KOPT-K1 (cell line): ENCODE results near the gene SLC13A5.
A peak's percentile ranks its signal among the peaks of the same experiment; 100 is the strongest.

ENCODE experiments used
- H3K27ac ChIP-seq: fragments of 200-600 bp; sonication (generic); 2 replicates; pipeline ENCODE4 v1.5.1; 2016; ENCODE audit warnings: antibody characterized with exemption, mild to moderate bottlenecking, low read depth, low read length; ENCODE audit not compliant: poor library complexity, severe bottlenecking
- H3K36me3 ChIP-seq: fragments of 200-600 bp; sonication (generic); 2 replicates; pipeline ENCODE4 v1.5.1; 2017; ENCODE audit warnings: antibody characterized with exemption, mild to moderate bottlenecking, low read length, moderate library complexity; ENCODE audit not compliant: insufficient read depth
- H3K9me3 ChIP-seq: fragments of 200-600 bp; sonication (generic); 2 replicates; pipeline ENCODE4 v1.5.1; 2017; ENCODE audit warnings: antibody characterized with exemption, low read length, mild to moderate bottlenecking; ENCODE audit not compliant: insufficient read depth, poor library complexity, severe bottlenecking

The SLC13A5 gene

DNA sequence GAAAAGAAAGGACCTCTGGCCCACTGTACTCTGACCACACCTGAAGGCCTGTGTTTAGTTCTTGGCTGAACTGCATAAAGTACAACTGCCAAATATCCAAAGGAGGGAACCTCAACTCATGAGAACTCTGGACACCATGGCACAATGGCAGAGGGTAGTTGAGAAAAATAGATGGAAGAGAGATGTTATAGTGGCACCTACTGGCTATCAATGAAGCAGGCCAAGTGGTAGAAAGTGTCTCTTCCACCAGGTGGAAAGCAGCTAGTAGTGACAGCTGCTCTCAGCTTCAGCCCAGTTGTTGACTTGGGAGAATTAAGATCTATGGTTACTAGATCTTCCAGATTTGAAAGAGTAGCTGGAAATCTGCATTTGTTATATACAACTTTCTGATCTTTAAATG, 65.0 kb downstream of the SLC13A5 start:
- peaks cover 63% of the 10 kb centered on the region for H3K36me3 ChIP-seq
- H3K27ac ChIP-seq, result no peak overlapping the region
- no peaks in the 10 kb centered on the region for H3K9me3 ChIP-seq

DNA sequence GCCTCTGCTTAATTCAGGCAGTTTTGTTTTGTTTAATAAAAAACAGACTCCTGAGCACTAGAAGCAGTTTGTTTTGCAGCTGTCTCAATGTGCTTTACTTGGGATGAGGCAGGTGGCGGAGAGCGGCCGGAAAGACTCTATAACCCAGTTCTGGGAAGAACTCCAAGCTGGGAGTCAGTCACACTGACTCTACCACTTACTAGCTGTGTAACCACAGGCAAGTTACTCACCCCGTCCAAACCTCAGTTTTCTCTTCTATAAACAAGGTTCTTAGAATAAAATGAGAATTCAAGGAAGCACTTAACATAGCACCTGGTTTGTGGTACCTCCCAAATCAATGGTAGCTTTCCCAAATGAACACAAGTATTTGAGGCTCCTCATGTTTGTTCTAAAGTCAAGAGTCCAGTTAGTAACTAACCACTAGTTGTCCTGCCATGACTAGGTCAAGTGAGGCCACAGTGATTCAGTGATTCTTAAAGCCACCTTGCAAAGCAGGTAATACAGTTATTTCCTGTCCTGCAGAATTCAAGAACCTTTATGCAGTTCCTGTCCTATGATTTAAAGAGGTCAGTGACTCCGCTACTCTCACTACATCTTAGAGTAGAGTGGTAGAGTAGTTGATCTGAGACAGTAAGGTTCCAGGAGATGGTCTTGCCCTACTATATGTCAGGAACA, 69.6 kb downstream of the SLC13A5 start:
- no peaks in the 10 kb centered on the region for H3K9me3 ChIP-seq
- H3K36me3 ChIP-seq, result peaks cover 63% of the 10 kb centered on the region
- no peak overlapping the region for H3K27ac ChIP-seq

DNA sequence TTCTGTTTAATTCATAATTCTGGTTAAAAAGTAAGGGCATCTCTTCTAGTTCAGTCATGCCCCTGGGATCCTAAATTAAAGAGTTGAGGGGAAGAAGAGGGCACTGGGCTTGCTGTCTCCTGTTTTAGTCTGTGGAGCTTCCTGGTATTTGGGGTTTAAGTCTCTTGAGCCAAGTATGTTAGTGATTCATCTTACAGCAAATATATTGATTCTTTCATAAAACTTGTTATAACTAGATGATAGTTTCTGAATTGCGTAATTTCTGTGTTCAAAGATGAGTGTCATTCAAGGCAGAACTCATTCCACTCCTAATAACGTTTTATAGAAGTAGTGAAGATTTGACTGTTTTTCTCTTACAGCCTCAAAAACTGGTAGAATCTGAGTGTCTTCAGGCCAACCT, 70.6 kb downstream of the SLC13A5 start:
- Histone ChIP-seq H3K27ac (no peak overlapping the region), H3K9me3 (no peaks in the 10 kb centered on the region), H3K36me3 (peaks cover 53% of the 10 kb centered on the region)

DNA sequence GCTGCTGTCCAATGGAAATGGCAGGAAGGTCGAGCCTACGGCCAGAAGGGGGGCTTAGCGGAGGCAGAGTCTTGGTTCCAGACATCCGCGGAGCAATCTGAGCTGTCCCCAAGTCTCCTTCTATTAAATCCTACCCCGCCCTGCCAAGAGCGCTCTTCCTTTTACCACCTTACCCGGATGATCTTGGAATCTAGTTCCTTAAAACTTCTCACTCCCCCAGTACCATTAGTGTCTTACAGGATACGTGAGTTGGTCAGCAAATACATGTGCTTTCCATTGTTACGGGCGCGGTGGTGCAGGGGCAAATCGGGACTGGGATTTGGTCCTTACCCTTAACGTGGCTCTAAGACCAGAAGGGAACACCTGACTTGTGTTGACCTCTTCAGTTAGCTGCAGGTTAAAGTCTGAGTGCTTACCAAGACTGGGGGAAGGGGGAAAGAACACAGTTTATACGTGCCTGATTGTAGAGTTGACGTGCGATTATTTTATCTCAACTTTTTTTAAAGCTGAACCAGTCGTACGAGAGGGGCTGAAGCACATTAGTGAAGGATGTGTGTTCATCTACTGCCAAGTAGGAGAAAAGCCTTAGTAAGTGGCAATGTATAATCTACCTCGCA, 71.8 kb downstream of the SLC13A5 start:
- Histone ChIP-seq H3K36me3 (peaks cover 42% of the 10 kb centered on the region), H3K9me3 (no peaks in the 10 kb centered on the region)

DNA sequence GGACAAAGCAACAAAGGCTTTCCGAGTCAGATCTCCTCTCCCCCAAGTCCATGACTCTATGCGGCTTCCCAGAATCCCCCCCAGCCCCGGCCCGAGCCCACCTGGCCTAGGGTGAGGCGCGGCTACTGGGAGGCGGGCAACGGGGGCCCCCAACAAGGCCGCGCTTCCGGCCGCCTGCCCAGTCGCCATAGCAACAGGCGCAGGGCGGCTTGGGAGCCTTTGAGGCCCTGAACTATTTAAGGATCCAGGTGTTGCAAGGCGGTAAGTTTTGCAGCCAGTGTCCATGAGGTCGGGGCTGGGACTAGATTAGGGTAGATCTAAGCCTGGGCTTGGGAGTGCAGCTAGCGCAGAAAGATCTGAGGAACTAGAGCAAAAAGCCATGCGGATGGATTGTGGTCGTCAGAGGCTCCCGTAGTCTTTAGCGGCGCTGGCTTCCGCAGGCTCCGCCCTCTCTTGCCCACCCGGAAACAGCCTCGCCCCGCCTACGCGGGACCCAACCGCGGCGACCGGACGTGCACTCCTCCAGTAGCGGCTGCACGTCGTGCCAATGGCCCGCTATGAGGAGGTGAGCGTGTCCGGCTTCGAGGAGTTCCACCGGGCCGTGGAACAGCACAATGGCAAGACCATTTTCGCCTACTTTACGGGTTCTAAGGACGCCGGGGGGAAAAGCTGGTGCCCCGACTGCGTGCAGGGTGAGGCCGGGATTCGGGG, 72.5 kb downstream of the SLC13A5 start, which contains the start of the genes KIAA0753 and TXNDC17:
TSS of gene KIAA0753 (minus strand) at position 176 of the 711 bp plus-strand sequence. CDS start 5,608 bp downstream, outside the sequence.
TSS of gene TXNDC17 (plus strand) at position 525 of the 711 bp plus-strand sequence. CDS start at position 548, 23 bp downstream.
- Histone ChIP-seq H3K9me3 (no peaks in the 10 kb centered on the region), H3K27ac (peak within 1 kb of the TSS; percentile 91), H3K36me3 (peaks cover 36% of the 10 kb centered on the region)

More for the DNA sequence above, 71.8 kb downstream of the SLC13A5 start:
- peak overlapping the region; percentile 91 for H3K27ac ChIP-seq

DNA sequence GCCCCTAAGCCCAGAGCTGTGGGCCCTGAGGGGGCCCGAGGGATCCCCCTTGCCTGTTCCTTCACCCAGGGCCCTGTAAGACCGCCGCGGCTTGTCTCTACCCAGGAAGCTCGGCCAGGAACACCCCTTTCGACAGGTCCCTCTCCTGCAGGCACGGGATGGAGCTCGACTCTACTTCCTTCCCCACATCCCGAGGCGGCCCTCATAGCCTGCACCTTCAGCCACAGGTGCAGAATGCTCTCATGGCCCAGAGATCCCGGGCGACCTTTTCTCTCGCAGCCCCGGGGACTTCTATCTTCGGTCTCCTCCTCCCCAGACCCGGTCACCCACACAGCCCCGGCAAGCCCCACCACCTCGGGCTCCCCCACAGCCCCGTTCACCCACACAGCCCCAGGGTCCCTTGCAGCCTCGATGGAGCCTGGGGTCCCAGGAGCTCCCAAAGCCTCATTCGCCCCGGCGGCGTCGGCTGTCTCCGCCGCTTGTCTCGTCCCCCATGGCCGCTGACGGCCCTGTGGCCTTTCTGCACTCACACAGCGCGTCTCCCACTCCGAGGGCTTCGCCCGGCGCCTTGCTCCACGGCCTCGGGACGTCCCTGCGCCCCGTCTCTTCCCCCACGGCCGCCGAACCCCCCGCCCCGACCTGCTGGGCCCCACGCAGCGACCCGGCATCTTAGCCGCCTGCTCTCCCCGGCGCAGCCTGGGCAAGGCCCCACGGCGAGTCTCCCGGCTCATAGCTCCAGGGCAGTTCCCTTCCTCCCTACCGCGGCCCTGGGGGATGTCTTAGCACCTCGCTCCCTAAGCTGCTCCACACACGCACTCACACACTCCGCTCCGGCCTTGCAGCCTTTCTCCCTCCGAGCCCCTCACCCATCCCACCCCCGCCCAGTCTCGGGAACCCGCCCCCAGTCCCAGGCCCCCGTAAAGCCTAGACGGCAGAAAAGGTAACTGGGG, 73.3 kb downstream of the SLC13A5 start:
- H3K27ac ChIP-seq, result peak overlapping the region; percentile 91
- H3K9me3 ChIP-seq, result no peaks in the 10 kb centered on the region
- peaks cover 33% of the 10 kb centered on the region for H3K36me3 ChIP-seq

DNA sequence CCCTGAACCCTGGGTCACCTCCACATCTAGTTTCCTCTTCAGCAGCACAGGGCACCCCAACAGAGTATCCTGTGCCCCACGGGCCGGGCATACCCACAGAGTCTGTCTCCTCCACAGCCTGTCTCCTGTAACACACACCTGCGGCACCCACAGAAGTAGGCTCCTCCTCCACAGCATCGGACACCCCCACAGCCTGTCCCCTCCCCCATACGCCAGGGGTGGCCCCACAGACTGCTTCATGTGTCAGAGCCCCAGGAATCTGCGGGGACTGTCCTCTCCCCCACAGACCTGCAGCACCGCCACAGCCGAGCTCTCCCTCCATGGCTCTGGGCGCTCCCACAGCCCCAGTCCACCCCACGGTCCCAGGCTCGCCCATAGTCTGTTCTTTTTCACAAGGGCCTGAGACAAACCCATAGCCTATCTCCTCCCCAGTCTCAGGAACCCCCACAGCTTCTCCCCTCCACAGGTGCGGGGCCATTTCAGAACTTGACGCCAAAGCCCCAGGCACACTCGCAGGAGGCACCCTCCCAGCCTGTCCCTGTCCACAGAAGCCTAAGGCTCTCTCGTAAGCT, 74.1 kb downstream of the SLC13A5 start:
- Histone ChIP-seq H3K9me3 (no peaks in the 10 kb centered on the region), H3K36me3 (peaks cover 32% of the 10 kb centered on the region), H3K27ac (peak overlapping the region; percentile 91)

DNA sequence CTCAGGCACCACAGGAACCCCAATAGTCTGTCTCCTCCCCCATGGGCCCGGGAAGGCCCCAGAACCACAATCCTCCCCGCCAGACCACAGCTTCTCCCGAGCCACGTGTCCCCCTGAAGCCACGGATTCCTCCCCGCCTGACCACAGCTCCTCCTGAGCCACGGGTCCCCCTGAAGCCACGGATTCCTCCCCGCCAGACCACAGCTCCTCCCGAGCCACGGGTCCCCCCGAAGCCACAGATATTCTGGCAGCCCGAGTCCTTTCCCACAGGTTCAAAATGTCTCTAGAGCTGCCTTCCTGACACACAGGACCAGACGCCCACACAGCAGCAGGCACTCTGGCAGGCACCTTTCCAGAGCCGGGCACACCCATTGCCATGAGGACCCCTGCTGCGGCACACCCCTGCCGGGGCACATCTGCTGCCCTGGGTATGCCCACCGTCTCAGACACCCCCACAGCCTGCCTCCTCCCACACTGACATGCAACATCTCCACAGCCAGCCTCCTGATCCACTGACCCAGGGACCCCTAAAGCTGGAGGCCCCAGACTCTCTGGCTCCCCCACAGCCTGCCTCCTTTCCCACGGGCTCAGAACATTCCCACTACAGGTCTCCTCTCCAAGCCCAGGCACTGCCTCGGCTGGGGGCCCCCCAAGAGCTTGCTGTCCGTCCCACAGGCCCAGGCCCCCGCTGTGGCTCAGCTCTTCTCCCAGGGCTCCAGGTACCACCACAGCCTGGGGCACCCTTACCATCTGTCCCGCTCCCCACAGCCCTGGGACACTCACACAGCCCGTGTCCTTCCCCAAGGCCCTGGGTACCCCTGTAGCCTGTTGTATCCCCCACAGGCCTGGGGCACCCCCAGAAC, 74.9 kb downstream of the SLC13A5 start:
- peaks cover 32% of the 10 kb centered on the region for H3K36me3 ChIP-seq
- H3K9me3 ChIP-seq, result no peaks in the 10 kb centered on the region
- H3K27ac ChIP-seq, result peak overlapping the region; percentile 4

DNA sequence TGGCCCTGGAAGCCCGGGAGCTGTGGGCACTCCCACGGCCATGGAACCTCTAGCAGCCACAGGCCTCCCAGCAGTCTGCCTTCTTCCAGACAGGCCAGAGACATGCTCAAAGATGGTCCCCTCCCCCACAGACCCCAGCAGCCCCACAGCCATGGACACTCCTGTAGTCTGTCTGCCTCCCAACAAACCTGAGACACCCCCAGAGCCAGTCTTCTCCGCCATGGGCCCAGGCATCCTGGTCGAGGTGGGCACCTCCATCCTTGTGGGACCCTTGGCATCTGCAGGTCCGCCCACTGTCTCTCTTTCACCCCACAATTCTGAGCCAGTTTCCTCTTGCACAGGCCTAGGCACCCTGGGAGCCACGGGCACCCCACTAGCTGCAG, 75.7 kb downstream of the SLC13A5 start:
- Histone ChIP-seq H3K36me3 (peaks cover 32% of the 10 kb centered on the region), H3K27ac (no peak overlapping the region), H3K9me3 (no peaks in the 10 kb centered on the region)

DNA sequence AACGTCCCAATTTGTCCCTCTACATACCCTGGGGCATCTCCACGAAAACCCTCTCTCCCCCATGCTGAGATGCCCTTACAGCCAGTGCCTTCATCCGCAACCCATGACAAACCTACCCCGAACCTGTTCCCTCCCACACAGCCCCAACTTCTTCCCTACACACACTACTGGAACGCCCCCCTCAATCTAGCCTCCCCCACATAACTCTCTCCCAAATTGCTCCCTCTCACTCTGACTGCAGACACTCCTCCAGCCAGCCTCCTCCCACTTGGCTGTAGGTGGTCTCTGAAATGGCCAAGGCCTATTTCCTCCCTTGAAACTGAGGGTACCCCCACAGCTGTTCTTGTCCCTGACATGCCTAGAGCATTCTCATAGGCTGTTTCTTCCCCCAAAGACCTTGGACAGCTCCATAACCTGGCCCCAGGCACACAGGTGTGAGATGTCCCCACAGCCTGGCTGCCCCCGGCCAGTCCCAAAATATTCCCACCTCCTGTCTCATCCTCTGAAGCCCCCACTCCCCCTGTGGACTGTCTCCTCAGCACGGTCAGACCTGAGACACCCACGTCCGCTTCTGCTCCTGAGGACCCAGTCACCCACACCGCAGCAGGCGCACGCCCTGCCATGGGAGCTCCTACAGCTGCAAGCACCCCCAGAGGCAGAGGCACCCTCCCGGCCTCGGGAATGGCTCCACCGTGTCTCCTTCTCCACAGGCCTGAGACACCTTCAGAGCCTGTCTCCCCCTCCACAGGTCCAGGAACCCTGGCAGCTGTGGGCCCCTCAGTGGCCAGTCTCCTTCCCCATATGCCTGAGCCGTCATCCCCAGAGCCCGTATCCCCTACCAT, 76.3 kb downstream of the SLC13A5 start:
- Histone ChIP-seq H3K27ac (no peak overlapping the region), H3K9me3 (no peaks in the 10 kb centered on the region), H3K36me3 (peaks cover 34% of the 10 kb centered on the region)

DNA sequence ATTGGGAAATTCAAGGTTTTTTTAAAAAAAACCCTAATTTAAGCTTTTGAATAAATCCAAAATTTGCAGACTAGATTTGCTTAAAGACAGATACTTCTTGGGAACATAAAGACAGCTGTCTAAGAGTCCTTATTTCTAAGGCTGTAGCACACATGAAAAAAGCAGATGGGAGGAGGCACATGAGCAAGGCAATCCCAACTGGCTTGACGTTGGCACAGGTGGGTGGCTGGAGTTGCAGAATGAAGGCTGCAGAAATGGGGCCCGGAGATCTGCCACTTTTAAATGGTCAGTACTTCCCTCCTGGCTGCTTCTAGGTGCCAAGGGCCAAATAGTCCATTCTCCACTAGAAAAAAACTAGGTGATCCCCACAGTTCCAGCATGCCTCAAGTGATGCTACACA, 77.1 kb downstream of the SLC13A5 start:
- no peak overlapping the region for H3K27ac ChIP-seq
- no peaks in the 10 kb centered on the region for H3K9me3 ChIP-seq
- H3K36me3 ChIP-seq, result peaks cover 41% of the 10 kb centered on the region
